ENCODE measurements around the gene LIPK. TPM values are rescaled to one million over a fixed set of nuclear protein-coding genes. Genes with fewer than 3 reads are reported as not detected.

LIPK gene
- total RNA-seq, 1 experiment from 2014 or later, result not detected

DNA sequence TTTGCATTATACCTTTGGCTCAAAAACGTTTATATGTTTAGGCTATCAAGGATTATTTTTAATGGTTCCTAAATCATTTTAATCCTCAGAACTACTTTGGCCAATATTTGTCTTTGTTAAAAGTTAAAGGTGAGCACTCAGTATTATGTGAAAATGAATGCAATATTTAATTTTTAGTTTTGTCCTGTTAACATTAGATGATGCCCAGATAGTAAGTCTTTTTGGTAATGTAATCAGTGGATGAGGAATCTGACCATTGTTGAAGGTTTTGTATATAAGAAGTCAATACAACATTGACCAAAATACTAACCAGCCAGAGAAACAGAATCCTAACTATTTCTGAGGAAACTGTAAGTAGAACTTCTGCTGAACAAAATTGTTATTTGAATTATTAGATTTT, 41.9 kb upstream of the LIPK start, which contains the start of gene LIPF:
Gene LIPF, plus strand, starts transcription at position 301 of the 400 bp plus-strand sequence. CDS start 2,856 bp downstream, outside the sequence.
- ChIA-PET POLR2A (no interaction called here), CTCF (no interaction called here)
- TF ChIP-seq, protein P1, sequence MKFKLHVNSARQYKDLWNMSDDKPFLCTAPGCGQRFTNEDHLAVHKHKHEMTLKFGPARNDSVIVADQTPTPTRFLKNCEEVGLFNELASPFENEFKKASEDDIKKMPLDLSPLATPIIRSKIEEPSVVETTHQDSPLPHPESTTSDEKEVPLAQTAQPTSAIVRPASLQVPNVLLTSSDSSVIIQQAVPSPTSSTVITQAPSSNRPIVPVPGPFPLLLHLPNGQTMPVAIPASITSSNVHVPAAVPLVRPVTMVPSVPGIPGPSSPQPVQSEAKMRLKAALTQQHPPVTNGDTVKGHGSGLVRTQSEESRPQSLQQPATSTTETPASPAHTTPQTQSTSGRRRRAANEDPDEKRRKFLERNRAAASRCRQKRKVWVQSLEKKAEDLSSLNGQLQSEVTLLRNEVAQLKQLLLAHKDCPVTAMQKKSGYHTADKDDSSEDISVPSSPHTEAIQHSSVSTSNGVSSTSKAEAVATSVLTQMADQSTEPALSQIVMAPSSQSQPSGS (CRISPR knock-in tag; IDR thresholded peaks at IDR 0.05; ENCODE audit: borderline replicate concordance, low read depth), result no peak
- TF ChIP-seq EMX1 (CRISPR knock-in tag; IDR thresholded peaks at IDR 0.05) (no peak), SMAD3 (CRISPR knock-in tag; IDR thresholded peaks at IDR 0.05; ENCODE audit: borderline replicate concordance) (no peak), GRHL2 (CRISPR knock-in tag; IDR thresholded peaks at IDR 0.05; ENCODE audit: insufficient replicate concordance, severe bottlenecking) (no peak), IRF2 (CRISPR knock-in tag; IDR thresholded peaks at IDR 0.05; ENCODE audit: borderline replicate concordance, low read depth) (no peak), TP53 (CRISPR knock-in tag; IDR thresholded peaks at IDR 0.05) (no peak), SMAD4 (CRISPR knock-in tag; IDR thresholded peaks at IDR 0.05) (no peak), KAT7 (CRISPR knock-in tag; IDR thresholded peaks at IDR 0.05; ENCODE audit: borderline replicate concordance) (no peak), ZNF121 (CRISPR knock-in tag; IDR thresholded peaks at IDR 0.05) (no peak), CBFB (CRISPR knock-in tag; IDR thresholded peaks at IDR 0.05; ENCODE audit: low read depth) (no peak)
- TF ChIP-seq, protein P2, sequence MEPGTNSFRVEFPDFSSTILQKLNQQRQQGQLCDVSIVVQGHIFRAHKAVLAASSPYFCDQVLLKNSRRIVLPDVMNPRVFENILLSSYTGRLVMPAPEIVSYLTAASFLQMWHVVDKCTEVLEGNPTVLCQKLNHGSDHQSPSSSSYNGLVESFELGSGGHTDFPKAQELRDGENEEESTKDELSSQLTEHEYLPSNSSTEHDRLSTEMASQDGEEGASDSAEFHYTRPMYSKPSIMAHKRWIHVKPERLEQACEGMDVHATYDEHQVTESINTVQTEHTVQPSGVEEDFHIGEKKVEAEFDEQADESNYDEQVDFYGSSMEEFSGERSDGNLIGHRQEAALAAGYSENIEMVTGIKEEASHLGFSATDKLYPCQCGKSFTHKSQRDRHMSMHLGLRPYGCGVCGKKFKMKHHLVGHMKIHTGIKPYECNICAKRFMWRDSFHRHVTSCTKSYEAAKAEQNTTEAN (CRISPR knock-in tag; IDR thresholded peaks at IDR 0.05), result no peak
- TF ChIP-seq, protein P3, sequence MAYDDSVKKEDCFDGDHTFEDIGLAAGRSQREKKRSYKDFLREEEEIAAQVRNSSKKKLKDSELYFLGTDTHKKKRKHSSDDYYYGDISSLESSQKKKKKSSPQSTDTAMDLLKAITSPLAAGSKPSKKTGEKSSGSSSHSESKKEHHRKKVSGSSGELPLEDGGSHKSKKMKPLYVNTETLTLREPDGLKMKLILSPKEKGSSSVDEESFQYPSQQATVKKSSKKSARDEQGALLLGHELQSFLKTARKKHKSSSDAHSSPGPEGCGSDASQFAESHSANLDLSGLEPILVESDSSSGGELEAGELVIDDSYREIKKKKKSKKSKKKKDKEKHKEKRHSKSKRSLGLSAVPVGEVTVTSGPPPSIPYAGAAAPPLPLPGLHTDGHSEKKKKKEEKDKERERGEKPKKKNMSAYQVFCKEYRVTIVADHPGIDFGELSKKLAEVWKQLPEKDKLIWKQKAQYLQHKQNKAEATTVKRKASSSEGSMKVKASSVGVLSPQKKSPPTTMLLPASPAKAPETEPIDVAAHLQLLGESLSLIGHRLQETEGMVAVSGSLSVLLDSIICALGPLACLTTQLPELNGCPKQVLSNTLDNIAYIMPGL (CRISPR knock-in tag; IDR thresholded peaks at IDR 0.05), result no peak
- TF ChIP-seq, protein P4, sequence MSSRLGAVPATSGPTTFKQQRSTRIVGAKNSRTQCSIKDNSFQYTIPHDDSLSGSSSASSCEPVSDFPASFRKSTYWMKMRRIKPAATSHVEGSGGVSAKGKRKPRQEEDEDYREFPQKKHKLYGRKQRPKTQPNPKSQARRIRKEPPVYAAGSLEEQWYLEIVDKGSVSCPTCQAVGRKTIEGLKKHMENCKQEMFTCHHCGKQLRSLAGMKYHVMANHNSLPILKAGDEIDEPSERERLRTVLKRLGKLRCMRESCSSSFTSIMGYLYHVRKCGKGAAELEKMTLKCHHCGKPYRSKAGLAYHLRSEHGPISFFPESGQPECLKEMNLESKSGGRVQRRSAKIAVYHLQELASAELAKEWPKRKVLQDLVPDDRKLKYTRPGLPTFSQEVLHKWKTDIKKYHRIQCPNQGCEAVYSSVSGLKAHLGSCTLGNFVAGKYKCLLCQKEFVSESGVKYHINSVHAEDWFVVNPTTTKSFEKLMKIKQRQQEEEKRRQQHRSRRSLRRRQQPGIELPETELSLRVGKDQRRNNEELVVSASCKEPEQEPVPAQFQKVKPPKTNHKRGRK (CRISPR knock-in tag; IDR thresholded peaks at IDR 0.05; ENCODE audit: borderline replicate concordance), result no peak
- TF ChIP-seq, protein P5, sequence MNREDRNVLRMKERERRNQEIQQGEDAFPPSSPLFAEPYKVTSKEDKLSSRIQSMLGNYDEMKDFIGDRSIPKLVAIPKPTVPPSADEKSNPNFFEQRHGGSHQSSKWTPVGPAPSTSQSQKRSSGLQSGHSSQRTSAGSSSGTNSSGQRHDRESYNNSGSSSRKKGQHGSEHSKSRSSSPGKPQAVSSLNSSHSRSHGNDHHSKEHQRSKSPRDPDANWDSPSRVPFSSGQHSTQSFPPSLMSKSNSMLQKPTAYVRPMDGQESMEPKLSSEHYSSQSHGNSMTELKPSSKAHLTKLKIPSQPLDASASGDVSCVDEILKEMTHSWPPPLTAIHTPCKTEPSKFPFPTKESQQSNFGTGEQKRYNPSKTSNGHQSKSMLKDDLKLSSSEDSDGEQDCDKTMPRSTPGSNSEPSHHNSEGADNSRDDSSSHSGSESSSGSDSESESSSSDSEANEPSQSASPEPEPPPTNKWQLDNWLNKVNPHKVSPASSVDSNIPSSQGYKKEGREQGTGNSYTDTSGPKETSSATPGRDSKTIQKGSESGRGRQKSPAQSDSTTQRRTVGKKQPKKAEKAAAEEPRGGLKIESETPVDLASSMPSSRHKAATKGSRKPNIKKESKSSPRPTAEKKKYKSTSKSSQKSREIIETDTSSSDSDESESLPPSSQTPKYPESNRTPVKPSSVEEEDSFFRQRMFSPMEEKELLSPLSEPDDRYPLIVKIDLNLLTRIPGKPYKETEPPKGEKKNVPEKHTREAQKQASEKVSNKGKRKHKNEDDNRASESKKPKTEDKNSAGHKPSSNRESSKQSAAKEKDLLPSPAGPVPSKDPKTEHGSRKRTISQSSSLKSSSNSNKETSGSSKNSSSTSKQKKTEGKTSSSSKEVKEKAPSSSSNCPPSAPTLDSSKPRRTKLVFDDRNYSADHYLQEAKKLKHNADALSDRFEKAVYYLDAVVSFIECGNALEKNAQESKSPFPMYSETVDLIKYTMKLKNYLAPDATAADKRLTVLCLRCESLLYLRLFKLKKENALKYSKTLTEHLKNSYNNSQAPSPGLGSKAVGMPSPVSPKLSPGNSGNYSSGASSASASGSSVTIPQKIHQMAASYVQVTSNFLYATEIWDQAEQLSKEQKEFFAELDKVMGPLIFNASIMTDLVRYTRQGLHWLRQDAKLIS (CRISPR knock-in tag; IDR thresholded peaks at IDR 0.05; ENCODE audit: borderline replicate concordance), result no peak
- TF ChIP-seq, protein P6, sequence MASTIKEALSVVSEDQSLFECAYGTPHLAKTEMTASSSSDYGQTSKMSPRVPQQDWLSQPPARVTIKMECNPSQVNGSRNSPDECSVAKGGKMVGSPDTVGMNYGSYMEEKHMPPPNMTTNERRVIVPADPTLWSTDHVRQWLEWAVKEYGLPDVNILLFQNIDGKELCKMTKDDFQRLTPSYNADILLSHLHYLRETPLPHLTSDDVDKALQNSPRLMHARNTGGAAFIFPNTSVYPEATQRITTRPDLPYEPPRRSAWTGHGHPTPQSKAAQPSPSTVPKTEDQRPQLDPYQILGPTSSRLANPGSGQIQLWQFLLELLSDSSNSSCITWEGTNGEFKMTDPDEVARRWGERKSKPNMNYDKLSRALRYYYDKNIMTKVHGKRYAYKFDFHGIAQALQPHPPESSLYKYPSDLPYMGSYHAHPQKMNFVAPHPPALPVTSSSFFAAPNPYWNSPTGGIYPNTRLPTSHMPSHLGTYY (CRISPR knock-in tag; IDR thresholded peaks at IDR 0.05), result no peak
- Mint-ChIP-seq H3K27ac (no peak within 1 kb of the TSS), H3K4me1 (no peaks in the 10 kb centered on the region), H3K9me3 (peaks cover 4% of the 10 kb centered on the region; the same call in 1 of the 2 replicates), H3K4me3 (no peak within 1 kb of the TSS), H3K36me3 (no peaks in the 10 kb centered on the region), H3K27me3 (ENCODE audit: low read depth) (peaks cover 6% of the 10 kb centered on the region)
- ATAC-seq, result no peak
- DNase-seq (ENCODE audit: low spot score), result no peak
